ENCODE measurements around the gene GRAMD1A.
"Not testable (repeated sequence)": the region's sequence is repeated elsewhere in the genome, so short reads cannot be mapped to it uniquely, and the experiment has no call there.

Gene GRAMD1A

GRCh38 chr19:35021016-35021415 lies 20.9 kb downstream of the GRAMD1A start:
- DNase-seq, result no peak

GRCh38 chr19:35021596-35021995 lies 21.5 kb downstream of the GRAMD1A start:
- DNase-seq, result no peak

DNA sequence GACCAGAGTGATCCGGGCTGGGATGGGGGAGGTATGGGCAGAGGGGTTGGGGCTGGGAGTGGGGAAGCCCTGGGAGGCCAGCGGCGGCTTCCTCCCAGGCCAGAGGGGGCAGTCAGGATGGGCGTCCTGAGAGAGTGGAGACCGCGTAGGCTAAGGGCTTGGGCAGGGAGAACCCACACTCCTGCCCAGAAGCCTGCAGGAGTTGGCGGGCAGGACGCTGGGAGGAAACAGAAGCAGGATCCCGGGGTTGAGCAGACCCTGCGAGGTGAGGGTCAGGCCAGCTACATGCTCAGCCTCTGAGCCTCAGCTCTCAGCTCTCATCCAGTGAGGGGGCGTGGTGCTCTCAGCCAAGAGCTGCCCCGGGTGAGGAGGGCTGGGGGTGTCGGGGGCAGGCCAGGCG lies 22.3 kb downstream of the GRAMD1A start:
- DNase-seq, result no peak

DNA sequence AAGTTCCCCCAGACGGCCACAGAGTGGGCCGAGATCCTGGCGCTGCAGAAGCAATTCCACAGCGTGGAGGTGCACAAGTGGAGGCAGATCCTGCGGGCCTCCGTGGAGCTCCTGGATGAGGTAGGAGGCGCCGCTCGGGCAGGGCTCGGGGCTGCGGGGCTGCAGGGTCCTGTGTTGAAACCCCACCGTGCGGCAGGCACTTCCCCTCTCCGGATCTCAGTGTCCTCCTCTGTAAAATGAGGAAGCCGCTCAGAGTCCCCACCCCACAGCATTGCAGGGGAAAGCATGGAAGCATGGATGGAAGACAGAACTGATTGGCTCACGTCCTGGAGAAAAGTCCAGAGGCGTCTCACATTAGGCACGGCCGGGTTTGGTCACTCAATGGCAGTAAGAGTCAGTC lies 23.3 kb downstream of the GRAMD1A start:
- DNase-seq, result no peak

GRCh38 chr19:35024095-35024494 lies 24.0 kb downstream of the GRAMD1A start:
- DNase-seq, result no peak

- DNase-seq, result no peak
These were observed 25.8 kb downstream of the GRAMD1A start for GRCh38 chr19:35025969-35026368.

- DNase-seq, result no peak
These were observed 26.3 kb downstream of the GRAMD1A start for GRCh38 chr19:35026418-35026817.

GRCh38 chr19:35027009-35027408 lies 26.9 kb downstream of the GRAMD1A start:
- DNase-seq, result no peak

- DNase-seq, result no peak
These were observed 27.9 kb downstream of the GRAMD1A start for GRCh38 chr19:35027851-35028599.

- DNase-seq, result not testable (repeated sequence)
These were observed 28.4 kb downstream of the GRAMD1A start for GRCh38 chr19:35028600-35028885.

DNA sequence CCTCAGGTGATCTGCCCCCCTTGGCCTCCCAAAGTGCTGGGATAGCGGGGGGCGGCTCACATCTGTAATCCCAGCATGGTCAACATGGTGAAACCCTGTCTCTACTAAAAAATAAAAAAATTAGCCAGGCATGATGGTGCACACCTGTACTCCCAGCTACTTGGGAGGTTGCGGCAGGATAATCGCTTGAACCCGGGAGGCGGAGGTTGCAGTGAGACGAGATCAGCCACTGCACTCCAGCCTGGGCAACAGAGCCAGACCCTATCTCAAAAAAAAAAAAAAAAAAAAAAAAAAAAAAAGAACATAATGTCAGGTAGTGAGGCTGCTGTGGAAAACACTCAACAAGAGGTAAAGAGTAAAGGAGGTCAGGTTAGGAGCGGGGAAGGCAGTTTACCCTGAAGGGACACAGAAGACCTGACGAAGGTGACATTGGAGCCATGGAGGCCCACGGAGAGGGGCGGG lies 29.2 kb downstream of the GRAMD1A start:
- DNase-seq, result not testable (repeated sequence)

- DNase-seq, result no peak
These were observed 29.7 kb downstream of the GRAMD1A start for GRCh38 chr19:35029737-35030256.

- peak; percentile 45 to 56 for DNase-seq
These were observed 30.3 kb downstream of the GRAMD1A start, which contains the start of gene SCN1B for GRCh38 chr19:35030257-35031071. Gene SCN1B, plus strand, starts transcription at chr19:35030470. Its CDS starts 351 bp downstream, at chr19:35030821.

GRCh38 chr19:35031072-35031881 lies 31.2 kb downstream of the GRAMD1A start:
- no peak for DNase-seq

- DNase-seq, result no peak
These were observed 32.3 kb downstream of the GRAMD1A start for GRCh38 chr19:35032356-35032865.

GRCh38 chr19:35033067-35034004 lies 33.2 kb downstream of the GRAMD1A start:
- DNase-seq, result no peak

DNA sequence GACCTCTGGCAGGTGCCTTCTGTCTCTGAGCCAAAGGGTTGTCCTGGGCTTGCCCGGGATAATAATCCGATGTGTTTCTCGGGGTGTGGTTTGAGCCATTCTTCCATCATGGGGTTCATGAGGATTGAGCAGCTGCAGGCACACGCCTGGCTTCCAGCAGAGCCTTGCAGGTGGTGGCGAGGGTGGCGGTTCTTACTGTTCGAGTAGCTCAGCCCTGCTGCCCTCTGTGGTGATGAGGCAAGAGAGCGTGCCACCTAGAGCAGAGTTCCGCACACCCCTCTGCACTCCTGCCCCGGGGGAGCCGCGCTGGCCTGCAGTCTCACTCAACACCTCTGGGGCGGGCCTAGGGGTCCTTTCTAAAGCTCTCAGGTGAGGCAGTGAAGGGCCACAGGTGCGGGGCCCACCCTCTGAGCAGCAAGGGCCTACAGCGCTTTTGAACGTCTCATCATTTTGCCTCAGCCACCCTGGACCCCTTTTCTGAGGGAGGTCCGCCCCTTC lies 33.9 kb downstream of the GRAMD1A start:
- no peak for DNase-seq

- no peak for DNase-seq
These were observed 34.7 kb downstream of the GRAMD1A start for GRCh38 chr19:35034588-35035382.

- no peak for DNase-seq
These were observed 37.8 kb downstream of the GRAMD1A start for GRCh38 chr19:35037716-35038622.

Measured in CD4-positive, alpha-beta T cell treated with Interleukin-1 beta for 1 hour (primary cell).